ENCODE data around the gene DSE.

GRCh38 chr6:116381000-116381399 is 10.3 kb downstream of the DSE start:
- no peak for TF ChIP-seq CTCF (IDR thresholded peaks at IDR 0.05)
- TF ChIP-seq POLR2A (IDR thresholded peaks at IDR 0.05): no peak
